GM12874 (cell line): ENCODE results near the gene AFM.
A peak's percentile ranks its signal among the peaks of the same experiment; 100 is the strongest.

Experiments used
- TF ChIP-seq, protein P1 (sequence below): IDR thresholded peaks from 2 replicates; pipeline ENCODE4 v1.5.1; 2011; ENCODE audit warnings: low read depth, mild to moderate bottlenecking, control low read depth, low read length, moderate library complexity; ENCODE audit not compliant: insufficient read depth

Gene AFM, protein sequence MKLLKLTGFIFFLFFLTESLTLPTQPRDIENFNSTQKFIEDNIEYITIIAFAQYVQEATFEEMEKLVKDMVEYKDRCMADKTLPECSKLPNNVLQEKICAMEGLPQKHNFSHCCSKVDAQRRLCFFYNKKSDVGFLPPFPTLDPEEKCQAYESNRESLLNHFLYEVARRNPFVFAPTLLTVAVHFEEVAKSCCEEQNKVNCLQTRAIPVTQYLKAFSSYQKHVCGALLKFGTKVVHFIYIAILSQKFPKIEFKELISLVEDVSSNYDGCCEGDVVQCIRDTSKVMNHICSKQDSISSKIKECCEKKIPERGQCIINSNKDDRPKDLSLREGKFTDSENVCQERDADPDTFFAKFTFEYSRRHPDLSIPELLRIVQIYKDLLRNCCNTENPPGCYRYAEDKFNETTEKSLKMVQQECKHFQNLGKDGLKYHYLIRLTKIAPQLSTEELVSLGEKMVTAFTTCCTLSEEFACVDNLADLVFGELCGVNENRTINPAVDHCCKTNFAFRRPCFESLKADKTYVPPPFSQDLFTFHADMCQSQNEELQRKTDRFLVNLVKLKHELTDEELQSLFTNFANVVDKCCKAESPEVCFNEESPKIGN

DNA sequence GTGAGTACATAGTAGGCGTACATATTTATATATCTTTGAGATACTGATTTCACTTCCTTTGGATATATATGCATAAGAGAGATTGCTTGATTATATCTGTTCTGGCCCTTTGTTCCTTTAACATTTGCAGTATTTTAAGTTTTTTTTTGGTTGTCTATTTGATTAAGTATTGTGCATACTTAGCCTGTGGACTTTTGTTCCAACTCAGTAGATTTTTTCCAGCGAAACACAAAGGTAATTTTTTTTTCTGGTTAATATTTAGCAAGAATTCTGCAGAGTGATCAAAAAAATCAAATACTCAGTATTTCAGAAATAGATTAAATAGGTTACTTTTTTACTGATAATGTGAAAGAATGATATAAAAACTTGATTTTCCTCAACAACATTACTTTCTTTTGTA, at the start of gene AFM:
TSS of gene AFM (plus strand) at position 388 of the 400 bp plus-strand sequence. CDS start 31 bp downstream, outside the sequence.
- TF ChIP-seq, protein P1, sequence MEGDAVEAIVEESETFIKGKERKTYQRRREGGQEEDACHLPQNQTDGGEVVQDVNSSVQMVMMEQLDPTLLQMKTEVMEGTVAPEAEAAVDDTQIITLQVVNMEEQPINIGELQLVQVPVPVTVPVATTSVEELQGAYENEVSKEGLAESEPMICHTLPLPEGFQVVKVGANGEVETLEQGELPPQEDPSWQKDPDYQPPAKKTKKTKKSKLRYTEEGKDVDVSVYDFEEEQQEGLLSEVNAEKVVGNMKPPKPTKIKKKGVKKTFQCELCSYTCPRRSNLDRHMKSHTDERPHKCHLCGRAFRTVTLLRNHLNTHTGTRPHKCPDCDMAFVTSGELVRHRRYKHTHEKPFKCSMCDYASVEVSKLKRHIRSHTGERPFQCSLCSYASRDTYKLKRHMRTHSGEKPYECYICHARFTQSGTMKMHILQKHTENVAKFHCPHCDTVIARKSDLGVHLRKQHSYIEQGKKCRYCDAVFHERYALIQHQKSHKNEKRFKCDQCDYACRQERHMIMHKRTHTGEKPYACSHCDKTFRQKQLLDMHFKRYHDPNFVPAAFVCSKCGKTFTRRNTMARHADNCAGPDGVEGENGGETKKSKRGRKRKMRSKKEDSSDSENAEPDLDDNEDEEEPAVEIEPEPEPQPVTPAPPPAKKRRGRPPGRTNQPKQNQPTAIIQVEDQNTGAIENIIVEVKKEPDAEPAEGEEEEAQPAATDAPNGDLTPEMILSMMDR: no peak

- TF ChIP-seq, protein P1: no peak
Measured at GRCh38 chr4:73431813-73432168, 49.8 kb upstream of the AFM start.

DNA sequence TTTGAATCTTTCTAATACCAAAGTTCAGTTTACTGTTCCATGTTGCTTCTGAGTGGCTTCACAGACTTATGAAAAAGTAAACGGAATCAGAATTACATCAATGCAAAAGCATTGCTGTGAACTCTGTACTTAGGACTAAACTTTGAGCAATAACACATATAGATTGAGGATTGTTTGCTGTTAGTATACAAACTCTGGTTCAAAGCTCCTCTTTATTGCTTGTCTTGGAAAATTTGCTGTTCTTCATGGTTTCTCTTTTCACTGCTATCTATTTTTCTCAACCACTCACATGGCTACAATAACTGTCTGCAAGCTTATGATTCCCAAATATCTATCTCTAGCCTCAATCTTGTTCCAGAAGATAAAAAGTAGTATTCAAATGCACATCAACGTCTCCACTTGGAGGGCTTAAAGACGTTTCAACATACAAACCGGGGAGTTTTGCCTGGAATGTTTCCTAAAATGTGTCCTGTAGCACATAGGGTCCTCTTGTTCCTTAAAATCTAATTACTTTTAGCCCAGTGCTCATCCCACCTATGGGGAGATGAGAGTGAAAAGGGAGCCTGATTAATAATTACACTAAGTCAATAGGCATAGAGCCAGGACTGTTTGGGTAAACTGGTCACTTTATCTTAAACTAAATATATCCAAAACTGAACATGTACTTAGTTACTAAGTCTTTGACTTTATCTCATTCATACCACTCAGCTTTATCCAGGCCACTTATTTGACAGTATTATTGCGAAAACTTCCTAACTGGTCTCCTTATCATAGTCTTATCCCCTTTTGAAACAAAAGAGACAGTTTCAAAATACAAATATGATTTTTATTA, 49.2 kb upstream of the AFM start:
- TF ChIP-seq, protein P1: no peak

- TF ChIP-seq, protein P1: no peak
Measured at GRCh38 chr4:73433140-73433539, 48.4 kb upstream of the AFM start.

DNA sequence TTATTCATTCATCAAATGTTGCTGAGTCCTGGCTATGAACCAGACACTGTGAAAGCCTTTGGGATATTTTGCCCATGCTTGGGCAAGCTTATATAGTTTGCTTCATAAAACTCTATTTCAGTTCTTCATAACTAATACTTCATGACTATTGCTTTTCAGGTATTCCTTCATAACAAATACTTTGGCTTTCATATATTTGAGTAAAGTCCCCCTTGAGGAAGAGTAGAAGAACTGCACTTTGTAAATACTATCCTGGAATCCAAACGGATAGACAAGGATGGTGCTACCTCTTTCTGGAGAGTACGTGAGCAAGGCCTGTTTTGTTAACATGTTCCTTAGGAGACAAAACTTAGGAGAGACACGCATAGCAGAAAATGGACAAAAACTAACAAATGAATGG, 47.2 kb upstream of the AFM start:
- TF ChIP-seq, protein P1: peak; percentile 40; the same call in 1 of the 2 replicates

DNA sequence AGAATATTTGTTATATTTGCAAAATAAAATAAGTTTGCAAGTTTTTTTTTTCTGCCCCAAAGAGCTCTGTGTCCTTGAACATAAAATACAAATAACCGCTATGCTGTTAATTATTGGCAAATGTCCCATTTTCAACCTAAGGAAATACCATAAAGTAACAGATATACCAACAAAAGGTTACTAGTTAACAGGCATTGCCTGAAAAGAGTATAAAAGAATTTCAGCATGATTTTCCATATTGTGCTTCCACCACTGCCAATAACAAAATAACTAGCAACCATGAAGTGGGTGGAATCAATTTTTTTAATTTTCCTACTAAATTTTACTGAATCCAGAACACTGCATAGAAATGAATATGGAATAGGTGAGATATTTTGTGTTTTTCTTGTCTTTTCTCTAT, 45.6 kb upstream of the AFM start, which contains the start of gene AFP:
TSS of gene AFP (plus strand) at position 238 of the 400 bp plus-strand sequence. CDS start at position 280, 42 bp downstream.
- TF ChIP-seq, protein P1: no peak
